GM19455 (cell line): ENCODE data around the gene ILF3.
"Not testable (repeated sequence)": the region's sequence is repeated elsewhere in the genome, so short reads cannot be mapped to it uniquely, and the experiment has no call there.

ENCODE experiments used
- ATAC-seq: cut with Tn5 transposase; IDR thresholded peaks from one replicate; pipeline ENCODE4 v1.9.1; 2021; ENCODE audit not compliant: unreplicated experiment

ILF3 gene

GRCh38 chr19:10671922-10672321, 17.8 kb downstream of the ILF3 start:
- ATAC-seq = not testable (repeated sequence)

DNA sequence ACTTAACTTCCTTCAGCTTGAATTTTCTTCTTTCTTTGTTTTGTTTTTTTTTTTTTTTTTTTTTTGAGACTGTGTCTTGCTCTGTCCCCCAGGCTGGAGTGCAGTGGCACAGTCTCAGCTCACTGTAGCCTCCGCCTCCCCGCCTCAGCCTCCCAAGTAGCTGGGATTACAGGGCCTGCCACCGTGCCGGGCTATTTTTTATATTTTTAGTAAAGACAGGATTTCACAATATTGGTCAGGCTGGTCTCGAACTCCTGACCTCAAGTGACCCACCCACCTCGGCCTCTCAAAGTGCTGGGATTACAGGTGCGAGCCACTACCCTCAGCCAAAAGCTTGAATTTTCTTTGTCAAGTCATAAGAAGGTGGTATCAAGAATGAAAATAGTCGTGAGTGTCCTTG, 21.1 kb downstream of the ILF3 start:
- ATAC-seq = not testable (repeated sequence)

DNA sequence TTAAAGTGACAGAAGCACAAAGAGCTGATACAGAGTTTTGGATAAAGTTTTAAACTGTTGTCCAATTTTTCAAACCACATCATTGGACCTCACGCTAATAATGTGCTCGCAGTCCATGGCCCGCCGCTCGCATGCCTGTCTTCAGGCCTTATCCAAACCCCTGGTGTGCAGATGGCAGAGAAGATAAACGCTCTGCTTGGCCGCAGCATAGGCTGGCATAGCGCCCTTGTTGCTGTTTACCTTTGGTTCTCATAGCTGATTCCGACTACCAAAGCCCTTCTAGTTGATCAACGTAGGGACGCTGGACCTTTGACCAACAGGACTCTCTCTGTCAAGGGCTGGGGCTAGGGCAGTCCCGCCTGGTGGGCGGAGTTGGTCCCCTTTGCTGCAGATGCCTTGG, 23.6 kb downstream of the ILF3 start:
- no peak for ATAC-seq

- no peak for ATAC-seq
These were observed 24.7 kb downstream of the ILF3 start for GRCh38 chr19:10678813-10679212.

GRCh38 chr19:10679743-10680142, 25.6 kb downstream of the ILF3 start:
- no peak for ATAC-seq

DNA sequence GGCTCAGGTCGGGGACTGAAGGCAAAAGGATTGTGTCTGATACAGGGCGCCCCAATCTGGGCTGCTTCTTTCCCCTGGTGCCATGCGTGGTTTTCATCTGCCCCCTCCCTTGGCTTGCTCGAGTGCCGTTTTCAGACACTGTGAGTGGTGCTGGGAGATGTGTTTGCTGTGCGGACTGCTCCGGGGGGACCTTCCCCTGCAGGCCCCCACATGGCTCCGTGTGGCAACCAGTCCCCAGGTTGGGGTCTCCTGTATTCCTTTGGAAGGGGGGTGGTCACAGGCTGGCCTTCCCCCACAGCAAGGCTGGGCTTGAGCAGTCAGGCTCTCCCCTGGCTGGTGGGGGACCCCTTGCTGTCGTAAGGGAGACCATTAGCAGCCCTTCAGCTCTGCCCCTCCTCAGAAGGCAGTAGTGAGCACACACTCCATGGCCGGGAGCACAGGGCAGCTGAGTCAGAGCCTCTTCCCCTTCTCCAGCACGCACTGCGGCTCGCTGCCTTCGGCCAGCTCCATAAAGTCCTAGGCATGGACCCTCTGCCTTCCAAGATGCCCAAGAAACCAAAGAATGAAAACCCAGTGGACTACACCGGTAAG, 26.5 kb downstream of the ILF3 start:
- ATAC-seq = no peak

- no peak for ATAC-seq
These were observed 27.5 kb downstream of the ILF3 start for GRCh38 chr19:10681658-10682057.

GRCh38 chr19:10682397-10683063, 28.4 kb downstream of the ILF3 start:
- ATAC-seq = no peak

DNA sequence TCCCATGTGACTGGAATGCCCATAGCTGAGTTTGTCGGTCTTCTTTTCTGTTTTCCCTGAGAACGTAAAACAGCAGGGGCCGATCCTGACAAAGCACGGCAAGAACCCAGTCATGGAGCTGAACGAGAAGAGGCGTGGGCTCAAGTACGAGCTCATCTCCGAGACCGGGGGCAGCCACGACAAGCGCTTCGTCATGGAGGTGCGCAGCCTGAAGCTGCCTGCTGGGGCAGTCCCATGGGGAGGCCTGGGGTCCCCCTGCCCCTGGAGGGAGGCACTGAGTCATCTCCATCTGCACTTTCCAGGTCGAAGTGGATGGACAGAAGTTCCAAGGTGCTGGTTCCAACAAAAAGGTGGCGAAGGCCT, 28.9 kb downstream of the ILF3 start:
- ATAC-seq = no peak

DNA sequence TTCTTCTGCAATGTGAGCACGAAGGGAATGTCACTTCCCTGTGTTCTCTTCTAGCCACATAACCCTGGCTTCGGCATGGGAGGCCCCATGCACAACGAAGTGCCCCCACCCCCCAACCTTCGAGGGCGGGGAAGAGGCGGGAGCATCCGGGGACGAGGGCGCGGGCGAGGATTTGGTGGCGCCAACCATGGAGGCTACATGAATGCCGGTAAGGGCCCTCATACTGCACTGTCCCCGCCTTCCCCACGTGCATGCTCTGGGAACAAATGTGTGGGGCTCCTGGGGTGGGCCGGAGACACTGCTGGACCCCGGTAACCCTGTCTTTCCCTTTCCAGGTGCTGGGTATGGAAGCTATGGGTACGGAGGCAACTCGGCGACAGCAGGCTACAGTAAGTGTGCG, 29.4 kb downstream of the ILF3 start:
- ATAC-seq = no peak

DNA sequence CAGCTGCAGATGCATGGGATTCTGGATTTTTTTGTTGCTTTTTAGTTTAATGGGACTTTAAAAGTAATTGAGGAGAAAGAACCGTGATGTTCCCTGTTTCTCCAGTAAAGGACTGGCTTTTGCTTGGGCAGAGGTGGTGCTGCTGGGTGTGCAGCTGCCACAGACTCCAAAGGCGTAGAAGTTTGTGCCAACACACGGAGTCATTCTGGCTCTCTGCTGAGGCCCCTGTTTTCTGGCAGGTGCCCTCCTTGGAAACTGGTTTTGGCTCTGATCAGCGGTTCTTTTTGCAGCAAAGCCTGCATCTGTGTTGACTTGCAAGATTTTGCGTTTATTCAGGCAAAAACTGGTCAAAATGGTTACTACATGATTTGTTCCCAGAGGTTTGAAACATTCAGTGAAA, 31.1 kb downstream of the ILF3 start:
- ATAC-seq = no peak

DNA sequence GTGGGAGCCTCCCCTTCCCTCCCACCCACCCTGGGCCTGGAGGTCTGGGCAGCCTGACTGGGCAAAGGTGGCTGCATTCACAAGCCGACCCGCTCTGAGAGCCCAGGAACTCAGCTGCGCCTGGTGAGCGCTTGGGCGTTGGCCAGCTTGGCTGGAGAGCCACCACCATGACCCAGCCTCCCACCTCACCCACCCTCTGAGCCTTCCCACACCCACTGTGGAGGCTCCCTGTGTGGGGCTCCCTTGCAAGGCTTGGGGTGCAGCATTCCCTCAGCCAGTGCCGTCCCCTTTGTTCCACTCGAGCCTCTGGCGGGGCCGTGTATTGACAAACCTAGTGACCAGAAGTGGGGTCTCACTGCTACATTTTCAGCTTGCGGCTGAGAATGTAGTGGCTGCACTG, 32.0 kb downstream of the ILF3 start:
- no peak for ATAC-seq

DNA sequence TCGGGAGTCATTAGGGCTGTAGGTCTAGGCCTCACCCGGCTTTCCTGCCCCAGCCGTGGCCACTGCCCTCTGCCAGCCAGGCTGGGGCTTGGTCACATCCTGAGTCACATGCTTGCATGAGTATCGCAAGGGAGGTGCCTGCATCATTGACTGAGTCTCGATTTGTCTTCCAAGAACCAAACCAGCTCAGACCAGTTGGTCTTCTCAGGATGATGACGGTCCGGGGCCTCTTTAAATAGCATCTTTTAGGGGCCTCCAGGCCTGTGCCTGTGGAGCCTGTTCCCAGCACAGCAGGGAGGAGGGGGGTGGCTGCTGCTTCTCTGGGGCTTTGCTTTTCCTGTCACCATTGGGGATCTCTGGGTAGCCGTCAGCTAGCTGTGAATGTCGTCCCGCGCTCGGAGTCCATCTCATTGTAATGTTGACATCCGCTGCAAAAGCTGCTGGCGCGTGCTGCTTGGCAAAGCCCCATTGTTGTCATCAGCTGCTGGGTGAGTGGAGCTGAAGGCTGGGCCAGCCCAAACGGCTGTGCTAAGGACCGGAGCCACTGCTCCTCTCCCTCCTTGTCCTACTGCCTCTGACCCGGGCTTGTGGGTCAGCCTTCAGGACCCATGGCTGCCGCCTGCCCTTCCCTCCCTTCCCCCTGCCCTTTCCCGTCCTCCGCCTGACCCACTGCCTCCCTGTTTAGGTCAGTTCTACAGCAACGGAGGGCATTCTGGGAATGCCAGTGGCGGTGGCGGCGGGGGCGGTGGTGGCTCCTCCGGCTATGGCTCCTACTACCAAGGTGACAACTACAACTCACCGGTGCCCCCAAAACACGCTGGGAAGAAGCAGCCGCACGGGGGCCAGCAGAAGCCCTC, 32.7 kb downstream of the ILF3 start:
- ATAC-seq = no peak

- ATAC-seq = no peak
These were observed 33.6 kb downstream of the ILF3 start for GRCh38 chr19:10687518-10688288.

DNA sequence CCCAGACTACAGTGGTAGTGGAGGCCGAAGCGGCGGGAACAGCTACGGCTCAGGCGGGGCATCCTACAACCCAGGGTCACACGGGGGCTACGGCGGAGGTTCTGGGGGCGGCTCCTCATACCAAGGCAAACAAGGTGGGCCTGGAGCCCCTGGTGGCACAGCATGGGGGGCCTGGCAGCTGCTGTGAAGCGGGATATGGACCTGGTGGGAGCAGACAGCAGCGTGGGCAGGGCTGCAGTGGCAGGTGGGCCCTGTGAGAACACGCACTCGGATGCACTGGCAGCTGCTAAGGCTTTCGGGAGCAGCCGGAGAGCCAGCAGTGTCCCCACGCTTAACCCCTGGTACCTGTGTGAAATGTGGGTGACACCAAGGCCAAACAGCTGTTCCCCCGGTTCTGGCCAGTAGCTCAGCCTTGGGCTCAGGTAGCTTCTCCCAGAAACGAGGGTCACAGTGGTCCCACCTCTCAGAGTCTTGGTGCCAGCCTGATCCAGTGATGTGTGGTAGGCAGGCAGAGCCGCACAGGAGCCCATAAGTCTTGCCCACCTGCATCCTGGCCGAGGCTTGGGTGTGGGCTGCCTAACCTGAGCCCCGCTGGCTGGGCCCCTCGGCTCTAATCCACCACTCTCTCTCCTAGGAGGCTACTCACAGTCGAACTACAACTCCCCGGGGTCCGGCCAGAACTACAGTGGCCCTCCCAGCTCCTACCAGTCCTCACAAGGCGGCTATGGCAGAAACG, 34.6 kb downstream of the ILF3 start:
- no peak for ATAC-seq

- ATAC-seq = no peak
These were observed 36.2 kb downstream of the ILF3 start for GRCh38 chr19:10690341-10690781.

DNA sequence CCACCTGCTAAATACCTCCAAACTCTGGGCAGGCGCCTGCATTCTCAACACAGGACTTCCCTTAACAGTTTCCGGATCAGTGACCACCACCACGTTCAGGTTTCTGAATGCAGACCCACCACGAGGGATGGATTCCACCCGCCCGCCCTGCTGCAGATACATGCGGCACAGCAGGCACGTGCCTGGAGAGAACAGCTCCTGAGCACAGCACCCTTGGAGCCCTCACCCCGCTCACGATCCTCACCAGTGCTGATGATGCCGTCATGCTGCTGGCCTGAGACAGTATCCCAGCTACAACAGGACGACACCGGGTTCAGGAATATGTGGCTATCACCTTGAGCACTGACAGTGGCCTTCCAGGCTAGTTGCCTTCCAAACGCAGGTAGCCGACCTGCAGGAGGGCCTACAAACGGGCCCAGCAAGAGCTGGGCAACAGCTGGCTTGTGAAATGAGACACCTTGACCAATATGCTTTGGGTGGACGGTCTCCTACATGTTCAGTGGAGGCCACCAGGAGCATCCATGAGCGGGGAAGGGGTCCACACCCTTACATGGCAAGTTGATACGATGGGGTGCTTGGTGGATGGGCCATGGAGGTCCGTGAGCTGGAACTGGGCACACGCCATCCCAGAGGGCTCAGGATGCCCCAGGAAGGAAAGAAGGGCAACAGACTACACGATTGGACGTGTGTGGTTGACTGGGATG, 37.2 kb downstream of the ILF3 start:
- ATAC-seq = no peak

DNA sequence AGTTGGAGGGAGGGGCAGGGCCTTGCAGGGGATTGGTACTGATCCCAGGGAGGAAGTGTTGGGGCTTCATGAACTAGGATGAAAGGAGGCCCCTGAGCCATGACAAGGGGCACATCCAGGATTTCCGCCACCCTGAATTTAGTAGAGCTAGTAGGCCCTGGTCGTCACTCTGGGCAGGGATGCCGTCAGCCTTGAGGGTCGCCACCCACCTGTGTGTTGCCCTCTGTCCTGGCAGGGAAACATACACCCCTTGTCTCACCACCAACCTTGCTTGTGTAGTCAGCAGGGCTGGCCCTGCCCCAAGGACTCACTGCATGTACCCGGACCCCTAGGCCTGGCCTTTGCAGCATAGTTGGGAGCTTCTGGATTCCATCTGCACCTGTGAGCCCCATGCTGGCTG, 37.7 kb downstream of the ILF3 start:
- no peak for ATAC-seq

DNA sequence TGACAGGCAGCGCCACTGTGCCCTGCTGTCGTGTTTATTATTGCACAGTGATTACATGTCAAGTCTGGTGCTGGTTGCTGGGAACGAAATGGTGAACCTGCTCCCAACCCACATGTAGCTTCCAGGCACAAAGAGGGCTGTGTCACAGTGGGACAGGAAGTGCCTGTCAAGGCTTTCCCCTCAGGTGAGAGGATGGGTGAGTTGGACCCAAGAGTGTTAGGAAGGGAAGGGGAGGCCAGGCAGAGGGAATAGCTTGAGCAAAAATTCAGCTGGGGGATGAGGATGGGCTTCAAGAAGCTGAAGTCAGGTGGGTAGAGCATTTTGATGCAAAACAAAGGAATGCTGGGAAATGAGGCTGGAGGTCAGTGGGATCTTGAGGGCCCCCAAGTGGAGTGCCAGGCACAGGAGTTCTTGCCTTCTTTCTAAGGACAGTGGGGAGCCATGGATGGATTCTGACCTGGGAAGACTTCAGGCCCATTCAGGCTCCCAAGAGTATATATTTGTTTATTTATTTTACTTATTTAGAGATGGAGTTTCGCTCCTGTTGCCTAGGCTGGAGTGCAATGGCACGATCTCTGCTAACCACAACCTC, 38.6 kb downstream of the ILF3 start:
- ATAC-seq = no peak
